A549 (cell line): ENCODE measurements around the gene AFMID. TPM values are rescaled to one million over a fixed set of nuclear protein-coding genes. Genes with fewer than 3 reads are reported as not detected.
A peak's percentile ranks its signal among the peaks of the same experiment; 100 is the strongest.

Experiments used
- ATAC-seq, 2 experiments: fragments of 200-7000 bp in 1 of 2; fragments of >200 bp in 1 of 2; cut with Nextera tagmentation in 1 of 2; cut with Tn5 transposase in 1 of 2; 3 replicates each; pipeline versions ENCODE4 v1.8.0 to v1.9.1; 2018 to 2020; ENCODE audit warnings: mild to moderate bottlenecking in 1 of 2, moderate library complexity in 1 of 2
- CTCF ChIA-PET: fragments of 300-600 bp; sonication (Branson Sonifier 250); formaldehyde crosslinking; extraction: SDS; loops from one replicate; lab custom pipeline; 2021; ENCODE audit warnings: antibody characterized with exemption, inconsistent platforms; lab: Yijun Ruan, JAX
- POLR2A ChIA-PET: fragments of 350-600 bp; formaldehyde crosslinking; extraction: SDS; loops from one replicate; lab custom pipeline; 2021; ENCODE audit warnings: antibody characterized with exemption, inconsistent platforms; lab: Yijun Ruan, JAX
- DNase-seq, 2 experiments: peaks; one replicate each; pipeline versions ENCODE4 v3.0.0 to v3.0.0-alpha.2; 2011 to 2016; ENCODE audit warnings: low read depth in 1 of 2, low spot score in 1 of 2
- FAIRE-seq: peaks from 2 replicates; lab custom pipeline; 2011; peaks lifted over from hg19 to GRCh38; lab: Jason Lieb, UNC
- H3K27ac ChIP-seq, 2 experiments: fragments of >200 bp; sonication (Bioruptor Twin); formaldehyde crosslinking; 3 replicates each; pipeline ENCODE4 v1.5.1; 2016 to 2017
- H3K4me1 ChIP-seq: fragments of >200 bp; sonication (Bioruptor Twin); formaldehyde crosslinking; 3 replicates; pipeline ENCODE4 v1.6.1; 2016
- H3K4me2 ChIP-seq: fragments of >200 bp; sonication (Bioruptor Twin); formaldehyde crosslinking; 3 replicates; pipeline ENCODE4 v1.6.1; 2016
- H3K4me3 ChIP-seq: fragments of >200 bp; sonication (Bioruptor Twin); formaldehyde crosslinking; 3 replicates; pipeline ENCODE4 v1.5.1; 2016
- H3K9me3 ChIP-seq: fragments of >200 bp; sonication (Bioruptor Twin); formaldehyde crosslinking; 3 replicates; pipeline ENCODE4 v1.6.1; 2016
- CBX8 ChIP-seq: fragments of 200-600 bp; sonication (generic); IDR thresholded peaks from 2 replicates; pipeline ENCODE4 v1.6.1; 2016
- EHF ChIP-seq: fragments of 250-450 bp; sonication (Bioruptor Pico); IDR thresholded peaks from 2 replicates; pipeline ENCODE4 v1.5.0; 2020; ENCODE audit warnings: mild to moderate bottlenecking
- EHMT2 ChIP-seq: fragments of 200-600 bp; sonication (generic); IDR thresholded peaks from 2 replicates; pipeline ENCODE4 v1.6.1; 2016; ENCODE audit warnings: antibody characterized with exemption, low read depth, mild to moderate bottlenecking, moderate library complexity
- ESRRA ChIP-seq: fragments of 150-350 bp; IDR thresholded peaks from 2 replicates; pipeline ENCODE4 v1.6.1; 2014; ENCODE audit warnings: mild to moderate bottlenecking, low read length, borderline replicate concordance
- FOSL2 ChIP-seq, 2 experiments: fragments of 450-650 bp in 1 of 2; fragments of >200 bp in 1 of 2; sonication (Bioruptor Twin) in 1 of 2; formaldehyde crosslinking; IDR thresholded peaks; 2 replicates each; pipeline versions ENCODE4 v1.5.0 to v1.6.1; 2016 to 2020; ENCODE audit warnings: mild to moderate bottlenecking in 1 of 2, moderate library complexity in 1 of 2
- GATA3 ChIP-seq: IDR thresholded peaks from 2 replicates; pipeline ENCODE4 v1.6.1; 2012; ENCODE audit warnings: borderline replicate concordance
- HOXA7 ChIP-seq: fragments of 250-450 bp; sonication (Bioruptor Pico); IDR thresholded peaks from 2 replicates; pipeline ENCODE4 v1.5.0; 2020; ENCODE audit warnings: mild to moderate bottlenecking, moderate library complexity
- HOXB13 ChIP-seq: fragments of 250-450 bp; sonication (Bioruptor Pico); IDR thresholded peaks from 2 replicates; pipeline ENCODE4 v1.5.0; 2020; ENCODE audit warnings: low read depth, mild to moderate bottlenecking, moderate library complexity
- MAFK ChIP-seq: fragments of 450-650 bp; IDR thresholded peaks from 2 replicates; pipeline ENCODE4 v1.6.1; 2014; ENCODE audit not compliant: partially characterized antibody
- MYC ChIP-seq: IDR thresholded peaks from 2 replicates; pipeline ENCODE4 v1.6.1; 2012; ENCODE audit warnings: mild to moderate bottlenecking, inconsistent platforms, low read length, improper control_type of control experiment, borderline replicate concordance
- NFE2L2 ChIP-seq: fragments of 150-350 bp; conservative IDR thresholded peaks from 2 replicates; pipeline ENCODE4 v1.6.1; 2014; ENCODE audit warnings: low read length
- POLR2A ChIP-seq: IDR thresholded peaks from 2 replicates; pipeline ENCODE4 v1.6.1; 2012; ENCODE audit warnings: mild to moderate bottlenecking, low read length
- ZFP36 ChIP-seq: fragments of 450-650 bp; IDR thresholded peaks from 2 replicates; pipeline ENCODE4 v1.6.1; 2014; ENCODE audit warnings: borderline replicate concordance; ENCODE audit not compliant: partially characterized antibody
- WGBS: methylation state at CpG from one replicate; pipeline ENCODE4 v1.1.6; 2017; ENCODE audit errors: missing lambda C conversion rate; 5-methylcytosine and 5-hydroxymethylcytosine counted together
- polyA plus RNA-seq, 4 experiments: library from polyadenylated mRNA; depleted of rRNA in 3 of 4; stranded (reverse); fragments of >200 nt; fragmentation: RNase III in 1 of 4; extraction: RNeasy Plus Mini Kit Qiagen cat#74134 plus additional on column Dnase treatment in 1 of 4; gene quantifications; 2 replicates in 3 of 4; 3 replicates in 1 of 4; pipeline ENCODE4 v1.2.3, GENCODE V29; 2011 to 2017
- TF ChIP-seq, protein P1 (sequence below): fragments of 150-350 bp; IDR thresholded peaks from 2 replicates; pipeline ENCODE4 v1.6.1; 2014; ENCODE audit warnings: low read depth, mild to moderate bottlenecking, low read length
- TF ChIP-seq, protein P2 (sequence below): fragments of >200 bp; sonication (Bioruptor Twin); formaldehyde crosslinking; IDR thresholded peaks from 3 replicates; pipeline ENCODE4 v1.6.1; 2016
- TF ChIP-seq, protein P3 (sequence below): fragments of 250-450 bp; sonication (Bioruptor Pico); IDR thresholded peaks from 2 replicates; pipeline ENCODE4 v1.5.0; 2021; ENCODE audit warnings: mild to moderate bottlenecking, moderate library complexity, borderline replicate concordance

Gene AFMID
- polyA plus RNA-seq, 2 of the 4 experiments (the other 2 are of a cell fraction): 33.4 to 43.4 TPM

GRCh38 chr17:78154903-78155811, 32.0 kb upstream of the AFMID start:
- WGBS: 90% methylated on average over 11 of the region's 11 CpGs
- H3K27ac ChIP-seq: no peak overlapping the region
- TF ChIP-seq MAFK: peak; percentile 71
- TF ChIP-seq EHMT2: no peak
- H3K4me3 ChIP-seq: no peak overlapping the region
- H3K4me2 ChIP-seq: no peak overlapping the region
- CTCF ChIA-PET: interaction anchor here (0.6 to 24.0 kb wide), 3 partner anchors 13 to 255 kb away, joined by 3 to 295 read pairs (median 3); partner anchors contain the start of gene SYNGR2
- H3K9me3 ChIP-seq: no peaks in the 10 kb centered on the region
- DNase-seq (no peak), ATAC-seq (no peak), FAIRE-seq (no peak)
- POLR2A ChIA-PET: interaction anchor here (0.6 to 0.7 kb wide), 2 partner anchors 14 to 832 kb away, joined by 3 read pairs; no protein-coding TSS in a partner anchor
- H3K4me1 ChIP-seq: peaks cover 19% of the 10 kb centered on the region

- H3K27ac ChIP-seq: no peak overlapping the region
- no peaks in the 10 kb centered on the region for H3K4me1 ChIP-seq
- ChIA-PET CTCF (no interaction called here), POLR2A (no interaction called here)
- H3K9me3 ChIP-seq: no peaks in the 10 kb centered on the region
- H3K4me3 ChIP-seq: no peak overlapping the region
- WGBS: 87% methylated on average over 10 of the region's 10 CpGs
- H3K4me2 ChIP-seq: no peak overlapping the region
- DNase-seq (no peak), FAIRE-seq (no peak), ATAC-seq (no peak)
- TF ChIP-seq EHF (CRISPR knock-in tag) (no peak), FOSL2 (IDR thresholded peaks at IDR 0.05) (no peak), FOSL2 (CRISPR knock-in tag; IDR thresholded peaks at IDR 0.05) (no peak), HOXA7 (CRISPR knock-in tag) (no peak), NFE2L2 (no peak), MYC (no peak), HOXB13 (no peak), GATA3 (no peak), POLR2A (no peak), ESRRA (no peak), ZFP36 (no peak), CBX8 (no peak)
- TF ChIP-seq, protein P1, sequence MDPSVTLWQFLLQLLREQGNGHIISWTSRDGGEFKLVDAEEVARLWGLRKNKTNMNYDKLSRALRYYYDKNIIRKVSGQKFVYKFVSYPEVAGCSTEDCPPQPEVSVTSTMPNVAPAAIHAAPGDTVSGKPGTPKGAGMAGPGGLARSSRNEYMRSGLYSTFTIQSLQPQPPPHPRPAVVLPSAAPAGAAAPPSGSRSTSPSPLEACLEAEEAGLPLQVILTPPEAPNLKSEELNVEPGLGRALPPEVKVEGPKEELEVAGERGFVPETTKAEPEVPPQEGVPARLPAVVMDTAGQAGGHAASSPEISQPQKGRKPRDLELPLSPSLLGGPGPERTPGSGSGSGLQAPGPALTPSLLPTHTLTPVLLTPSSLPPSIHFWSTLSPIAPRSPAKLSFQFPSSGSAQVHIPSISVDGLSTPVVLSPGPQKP: no peak
- TF ChIP-seq, protein P2, sequence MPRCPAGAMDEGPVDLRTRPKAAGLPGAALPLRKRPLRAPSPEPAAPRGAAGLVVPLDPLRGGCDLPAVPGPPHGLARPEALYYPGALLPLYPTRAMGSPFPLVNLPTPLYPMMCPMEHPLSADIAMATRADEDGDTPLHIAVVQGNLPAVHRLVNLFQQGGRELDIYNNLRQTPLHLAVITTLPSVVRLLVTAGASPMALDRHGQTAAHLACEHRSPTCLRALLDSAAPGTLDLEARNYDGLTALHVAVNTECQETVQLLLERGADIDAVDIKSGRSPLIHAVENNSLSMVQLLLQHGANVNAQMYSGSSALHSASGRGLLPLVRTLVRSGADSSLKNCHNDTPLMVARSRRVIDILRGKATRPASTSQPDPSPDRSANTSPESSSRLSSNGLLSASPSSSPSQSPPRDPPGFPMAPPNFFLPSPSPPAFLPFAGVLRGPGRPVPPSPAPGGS: no peak
- TF ChIP-seq, protein P3, sequence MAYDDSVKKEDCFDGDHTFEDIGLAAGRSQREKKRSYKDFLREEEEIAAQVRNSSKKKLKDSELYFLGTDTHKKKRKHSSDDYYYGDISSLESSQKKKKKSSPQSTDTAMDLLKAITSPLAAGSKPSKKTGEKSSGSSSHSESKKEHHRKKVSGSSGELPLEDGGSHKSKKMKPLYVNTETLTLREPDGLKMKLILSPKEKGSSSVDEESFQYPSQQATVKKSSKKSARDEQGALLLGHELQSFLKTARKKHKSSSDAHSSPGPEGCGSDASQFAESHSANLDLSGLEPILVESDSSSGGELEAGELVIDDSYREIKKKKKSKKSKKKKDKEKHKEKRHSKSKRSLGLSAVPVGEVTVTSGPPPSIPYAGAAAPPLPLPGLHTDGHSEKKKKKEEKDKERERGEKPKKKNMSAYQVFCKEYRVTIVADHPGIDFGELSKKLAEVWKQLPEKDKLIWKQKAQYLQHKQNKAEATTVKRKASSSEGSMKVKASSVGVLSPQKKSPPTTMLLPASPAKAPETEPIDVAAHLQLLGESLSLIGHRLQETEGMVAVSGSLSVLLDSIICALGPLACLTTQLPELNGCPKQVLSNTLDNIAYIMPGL (CRISPR knock-in tag): no peak
Observed at GRCh38 chr17:78159575-78160158, 27.5 kb upstream of the AFMID start.
